Frontal cortex (tissue), 4 donors: Measurements from ENCODE around the gene ACADS. TPM values are rescaled to one million over a fixed set of nuclear protein-coding genes. Genes with fewer than 3 reads are reported as not detected.

ENCODE experiments used
- DNase-seq, 2 donors: peaks; one replicate each; pipeline ENCODE4 v3.0.0; 2012; ENCODE audit warnings: low spot score in 2 of 2
- FAIRE-seq: peaks from 2 replicates; lab custom pipeline; 2012; peaks lifted over from hg19 to GRCh38; lab: Jason Lieb, UNC
- total RNA-seq: library from RNA; depleted of rRNA; stranded (reverse); fragments of >200 nt; gene quantifications from one replicate; pipeline ENCODE4 v1.2.3, GENCODE V29; 2014
- donor health status: control.
- donor health status: control.
- donor health status: control.

Gene ACADS
- total RNA-seq, 1 donor from 2014 or later, result 4.9 TPM

DNA sequence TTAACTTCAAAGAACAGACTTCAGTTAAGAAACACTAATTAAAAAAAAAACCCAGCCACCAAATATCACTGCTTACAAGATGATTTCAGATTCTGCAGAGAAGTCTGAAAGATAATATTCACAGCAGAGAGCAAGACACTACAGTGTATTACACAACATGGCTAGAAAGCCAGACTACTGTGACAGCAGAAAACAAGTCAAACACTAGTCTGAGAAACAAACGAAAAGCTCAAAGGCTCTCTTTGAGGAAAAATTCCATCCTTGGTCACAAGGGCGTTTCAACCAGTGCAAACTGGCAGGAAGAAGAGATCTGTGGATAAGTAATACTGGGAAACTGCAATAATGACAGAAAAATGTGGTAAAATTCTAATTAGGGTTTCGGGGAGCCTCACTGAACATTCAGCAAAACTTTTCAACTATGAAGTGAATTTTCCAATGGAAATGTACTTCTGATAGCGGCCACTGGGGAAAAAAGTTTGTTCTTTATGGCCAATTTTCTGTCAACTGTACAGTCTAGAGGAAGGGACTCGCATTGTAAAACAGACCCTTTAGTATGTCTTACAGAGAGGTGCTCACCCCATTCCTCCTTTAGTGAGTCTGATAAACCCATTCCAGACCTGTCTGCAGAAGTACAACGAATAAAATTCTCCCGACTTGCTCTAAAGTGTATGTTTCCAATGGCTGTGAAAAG is 50.4 kb downstream of the ACADS start:
- DNase-seq (peak in 1 of 2 donors; percentile 17), FAIRE-seq (no peak)

DNA sequence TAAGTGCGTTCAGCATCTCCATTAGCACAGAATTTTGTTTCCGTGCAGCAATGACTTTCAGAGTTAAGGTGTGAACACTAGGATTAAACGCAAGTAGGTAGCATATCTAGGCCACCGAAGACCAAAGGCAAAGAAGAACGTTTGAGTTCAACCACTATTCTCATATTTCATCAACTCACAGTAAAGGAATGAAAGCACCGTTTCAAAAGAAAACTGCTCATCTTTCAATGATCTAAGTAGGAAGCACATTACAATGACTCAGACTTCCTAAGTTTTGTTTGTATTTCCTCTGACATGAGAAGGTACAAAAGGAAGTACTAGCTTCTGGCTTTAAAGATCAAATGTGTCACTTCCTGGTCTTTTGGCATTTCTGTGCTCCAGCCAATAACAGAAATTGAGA is 57.6 kb downstream of the ACADS start:
- FAIRE-seq, result no peak
- no peak for DNase-seq

GRCh38 chr12:120784804-120785203 is 59.2 kb downstream of the ACADS start:
- FAIRE-seq, result no peak
- no peak for DNase-seq

- FAIRE-seq, result no peak
- no peak for DNase-seq
Measured at GRCh38 chr12:120787889-120788288, 62.3 kb downstream of the ACADS start.

Other genes starting within 250 kb of the ACADS start
- 279 TPM for gene DYNLL1, start 229.7 kb upstream of the ACADS start, total RNA-seq
- gene COQ5, start 196.7 kb upstream of the ACADS start, total RNA-seq, result 25.3 TPM
- gene RNF10, start 191.5 kb upstream of the ACADS start, total RNA-seq, result 119 TPM
- gene POP5, start 144.4 kb upstream of the ACADS start, total RNA-seq, result 27.3 TPM
- gene CABP1, start 85.2 kb upstream of the ACADS start, total RNA-seq, result 2.0 TPM
- 35.5 TPM for gene MLEC, start 38.7 kb upstream of the ACADS start, total RNA-seq
- 11.0 TPM for gene UNC119B, start 15.4 kb upstream of the ACADS start, total RNA-seq
- 45.2 TPM for gene SPPL3, start 178.5 kb downstream of the ACADS start, total RNA-seq